K562 (cell line): ENCODE data around the gene TBXA2R. TPM values are rescaled to one million over a fixed set of nuclear protein-coding genes. Genes with fewer than 3 reads are reported as not detected.

Source experiments
- KDM4B ChIP-seq, 2 experiments: fragments of 450-650 bp in 1 of 2; sonication (generic) in 1 of 2; IDR thresholded peaks; 2 replicates each; pipeline ENCODE4 v1.6.1; 2016 to 2017; ENCODE audit warnings: borderline replicate concordance in 2 of 2, antibody characterized with exemption in 1 of 2, low read depth in 1 of 2, mild to moderate bottlenecking in 1 of 2
- polyA plus RNA-seq, 8 experiments: library from polyadenylated mRNA; depleted of rRNA in 4 of 8; stranded (reverse) in 5 of 8; unstranded in 3 of 8; fragments of >200 nt; fragmentation: Nextera tagmentation in 2 of 8; fragmentation: Illumina TruSeq in 1 of 8; extraction: Ambion mirVana in 2 of 8; extraction: Trizol in 1 of 8; gene quantifications; 2 replicates each; pipeline versions ENCODE4 v1.2.1 to v1.2.3, GENCODE V29; 2011 to 2014; ENCODE audit warnings: inconsistent platforms in 1 of 8, missing spikeins in 1 of 8
- total RNA-seq, 7 experiments: library from RNA; depleted of rRNA in 6 of 7; stranded (reverse); fragments of >200 nt in 6 of 7; fragmentation: Illumina TruSeq in 2 of 7; extraction: Trizol in 2 of 7; gene quantifications; 2 replicates each; pipeline versions ENCODE4 v1.2.1 to v1.2.3, GENCODE V29; 2011 to 2021; ENCODE audit warnings: low replicate concordance in 1 of 7
- TF ChIP-seq, protein P1 (sequence below): fragments of 250-450 bp; sonication (Bioruptor Pico); IDR thresholded peaks from 2 replicates; pipeline ENCODE4 v1.4.0; 2020

Gene TBXA2R
- total and polyA plus RNA-seq, 9 of the 15 experiments (the other 6 are each of a cell fraction or from before 2014, with no cell fraction given), result 1.5 to 24.0 (median 2.8) TPM

- TF ChIP-seq, protein P1, sequence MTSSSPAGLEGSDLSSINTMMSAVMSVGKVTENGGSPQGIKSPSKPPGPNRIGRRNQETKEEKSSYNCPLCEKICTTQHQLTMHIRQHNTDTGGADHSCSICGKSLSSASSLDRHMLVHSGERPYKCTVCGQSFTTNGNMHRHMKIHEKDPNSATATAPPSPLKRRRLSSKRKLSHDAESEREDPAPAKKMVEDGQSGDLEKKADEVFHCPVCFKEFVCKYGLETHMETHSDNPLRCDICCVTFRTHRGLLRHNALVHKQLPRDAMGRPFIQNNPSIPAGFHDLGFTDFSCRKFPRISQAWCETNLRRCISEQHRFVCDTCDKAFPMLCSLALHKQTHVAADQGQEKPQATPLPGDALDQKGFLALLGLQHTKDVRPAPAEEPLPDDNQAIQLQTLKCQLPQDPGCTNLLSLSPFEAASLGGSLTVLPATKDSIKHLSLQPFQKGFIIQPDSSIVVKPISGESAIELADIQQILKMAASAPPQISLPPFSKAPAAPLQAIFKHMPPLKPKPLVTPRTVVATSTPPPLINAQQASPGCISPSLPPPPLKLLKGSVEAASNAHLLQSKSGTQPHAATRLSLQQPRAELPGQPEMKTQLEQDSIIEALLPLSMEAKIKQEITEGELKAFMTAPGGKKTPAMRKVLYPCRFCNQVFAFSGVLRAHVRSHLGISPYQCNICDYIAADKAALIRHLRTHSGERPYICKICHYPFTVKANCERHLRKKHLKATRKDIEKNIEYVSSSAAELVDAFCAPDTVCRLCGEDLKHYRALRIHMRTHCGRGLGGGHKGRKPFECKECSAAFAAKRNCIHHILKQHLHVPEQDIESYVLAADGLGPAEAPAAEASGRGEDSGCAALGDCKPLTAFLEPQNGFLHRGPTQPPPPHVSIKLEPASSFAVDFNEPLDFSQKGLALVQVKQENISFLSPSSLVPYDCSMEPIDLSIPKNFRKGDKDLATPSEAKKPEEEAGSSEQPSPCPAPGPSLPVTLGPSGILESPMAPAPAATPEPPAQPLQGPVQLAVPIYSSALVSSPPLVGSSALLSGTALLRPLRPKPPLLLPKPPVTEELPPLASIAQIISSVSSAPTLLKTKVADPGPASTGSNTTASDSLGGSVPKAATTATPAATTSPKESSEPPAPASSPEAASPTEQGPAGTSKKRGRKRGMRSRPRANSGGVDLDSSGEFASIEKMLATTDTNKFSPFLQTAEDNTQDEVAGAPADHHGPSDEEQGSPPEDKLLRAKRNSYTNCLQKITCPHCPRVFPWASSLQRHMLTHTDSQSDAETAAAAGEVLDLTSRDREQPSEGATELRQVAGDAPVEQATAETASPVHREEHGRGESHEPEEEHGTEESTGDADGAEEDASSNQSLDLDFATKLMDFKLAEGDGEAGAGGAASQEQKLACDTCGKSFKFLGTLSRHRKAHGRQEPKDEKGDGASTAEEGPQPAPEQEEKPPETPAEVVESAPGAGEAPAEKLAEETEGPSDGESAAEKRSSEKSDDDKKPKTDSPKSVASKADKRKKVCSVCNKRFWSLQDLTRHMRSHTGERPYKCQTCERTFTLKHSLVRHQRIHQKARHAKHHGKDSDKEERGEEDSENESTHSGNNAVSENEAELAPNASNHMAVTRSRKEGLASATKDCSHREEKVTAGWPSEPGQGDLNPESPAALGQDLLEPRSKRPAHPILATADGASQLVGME, result no peak
- no peak for TF ChIP-seq KDM4B (IDR thresholded peaks at IDR 0.05; ENCODE audit: borderline replicate concordance in 2 of 2, low read depth in 1 of 2)
Measured at GRCh38 chr19:3639479-3639878, 32.8 kb upstream of the TBXA2R start (continued).
